Daoy (cell line): ENCODE data around the gene AATF. TPM values are rescaled to one million over a fixed set of nuclear protein-coding genes. Genes with fewer than 3 reads are reported as not detected.
"Not testable (repeated sequence)": the region's sequence is repeated elsewhere in the genome, so short reads cannot be mapped to it uniquely, and the experiment has no call there.

Source experiments
- DNase-seq: peaks from one replicate; pipeline ENCODE4 v3.0.0-alpha.2; 2015; ENCODE audit warnings: low read depth
- total RNA-seq: library from RNA; depleted of rRNA; stranded (reverse); fragments of >200 nt; shearing (Covaris generic); gene quantifications from 2 replicates; pipeline ENCODE4 v1.2.3, GENCODE V29; 2014

AATF gene
- total RNA-seq, 1 experiment from 2014 or later, result 106 TPM

GRCh38 chr17:37073464-37073863 is 124.7 kb downstream of the AATF start:
- DNase-seq, result not testable (repeated sequence)

- no peak for DNase-seq
Measured at GRCh38 chr17:37079065-37079708, 130.4 kb downstream of the AATF start.

GRCh38 chr17:37079735-37080134 is 131.0 kb downstream of the AATF start:
- no peak for DNase-seq

- no peak for DNase-seq
Measured at GRCh38 chr17:37081287-37081686, 132.5 kb downstream of the AATF start.

GRCh38 chr17:37082311-37082860 is 133.6 kb downstream of the AATF start:
- no peak for DNase-seq

GRCh38 chr17:37082985-37083384 is 134.2 kb downstream of the AATF start:
- DNase-seq, result no peak

- DNase-seq, result no peak
Measured at GRCh38 chr17:37083456-37083855, 134.7 kb downstream of the AATF start.

GRCh38 chr17:37084372-37084771 is 135.6 kb downstream of the AATF start:
- no peak for DNase-seq

- no peak for DNase-seq
Measured at GRCh38 chr17:37086334-37086733, 137.6 kb downstream of the AATF start.

GRCh38 chr17:37086948-37087347 is 138.2 kb downstream of the AATF start:
- no peak for DNase-seq

GRCh38 chr17:37087683-37088082 is 138.9 kb downstream of the AATF start:
- DNase-seq, result no peak

- DNase-seq, result no peak
Measured at GRCh38 chr17:37088459-37088858, 139.7 kb downstream of the AATF start.

GRCh38 chr17:37088913-37089312 is 140.2 kb downstream of the AATF start:
- no peak for DNase-seq

GRCh38 chr17:37089956-37090355 is 141.2 kb downstream of the AATF start:
- DNase-seq, result no peak

GRCh38 chr17:37090941-37091340 is 142.2 kb downstream of the AATF start:
- no peak for DNase-seq

- peak; percentile 21 for DNase-seq
Measured at GRCh38 chr17:37092071-37092470, 143.3 kb downstream of the AATF start.

- DNase-seq, result no peak
Measured at GRCh38 chr17:37092701-37093100, 143.9 kb downstream of the AATF start.

- DNase-seq, result no peak
Measured at GRCh38 chr17:37094391-37094790, 145.6 kb downstream of the AATF start.

GRCh38 chr17:37096071-37096470 is 147.3 kb downstream of the AATF start:
- no peak for DNase-seq

- no peak for DNase-seq
Measured at GRCh38 chr17:37097154-37097553, 148.4 kb downstream of the AATF start.

GRCh38 chr17:37098152-37098551 is 149.4 kb downstream of the AATF start:
- no peak for DNase-seq

GRCh38 chr17:37098910-37099664 is 150.3 kb downstream of the AATF start:
- no peak for DNase-seq

GRCh38 chr17:37100231-37100630 is 151.5 kb downstream of the AATF start:
- DNase-seq, result no peak
